GM10847 (cell line): ENCODE data around the gene C6.

Source experiments
- POLR2A ChIP-seq: IDR thresholded peaks from 2 replicates; pipeline ENCODE4 v1.6.1; 2011; ENCODE audit not compliant: insufficient read length; ENCODE audit errors: extremely low read depth

The C6 gene

GRCh38 chr5:41213340-41213739, at the start of gene C6:
Gene C6, minus strand, starts transcription at chr5:41213532. Its CDS starts 10,302 bp downstream, at chr5:41203230.
- TF ChIP-seq POLR2A, result no peak

- TF ChIP-seq POLR2A, result no peak
Measured at GRCh38 chr5:41256400-41256799, 43.1 kb upstream of the C6 start.

- TF ChIP-seq POLR2A, result no peak
Measured at GRCh38 chr5:41253109-41253508, 39.8 kb upstream of the C6 start.

GRCh38 chr5:41252036-41252435, 38.7 kb upstream of the C6 start:
- TF ChIP-seq POLR2A, result no peak

- no peak for TF ChIP-seq POLR2A
Measured at GRCh38 chr5:41250351-41250987, 37.1 kb upstream of the C6 start.

GRCh38 chr5:41247135-41247534, 33.8 kb upstream of the C6 start:
- no peak for TF ChIP-seq POLR2A

GRCh38 chr5:41246376-41246775, 33.0 kb upstream of the C6 start:
- no peak for TF ChIP-seq POLR2A

GRCh38 chr5:41243558-41243957, 30.2 kb upstream of the C6 start:
- TF ChIP-seq POLR2A, result no peak

GRCh38 chr5:41240985-41241384, 27.7 kb upstream of the C6 start:
- no peak for TF ChIP-seq POLR2A

- no peak for TF ChIP-seq POLR2A
Measured at GRCh38 chr5:41240390-41240789, 27.1 kb upstream of the C6 start.

- no peak for TF ChIP-seq POLR2A
Measured at GRCh38 chr5:41234475-41234874, 21.1 kb upstream of the C6 start.

- no peak for TF ChIP-seq POLR2A
Measured at GRCh38 chr5:41232797-41233196, 19.5 kb upstream of the C6 start.

GRCh38 chr5:41223962-41224361, 10.6 kb upstream of the C6 start:
- TF ChIP-seq POLR2A, result no peak

- no peak for TF ChIP-seq POLR2A
Measured at GRCh38 chr5:41219658-41220269, 6.4 kb upstream of the C6 start.

GRCh38 chr5:41218929-41219657, 5.8 kb upstream of the C6 start:
- TF ChIP-seq POLR2A, result no peak

GRCh38 chr5:41214182-41214581, 850 bp upstream of the C6 start:
- TF ChIP-seq POLR2A, result no peak
